HCT116 (cell line): ENCODE measurements around the gene RPL3. TPM values are rescaled to one million over a fixed set of nuclear protein-coding genes. Genes with fewer than 3 reads are reported as not detected.
A peak's percentile ranks its signal among the peaks of the same experiment; 100 is the strongest.

ENCODE experiments used
- ATAC-seq: fragments of 200-7000 bp; cut with Tn5 transposase; 2 replicates; pipeline ENCODE4 v1.9.1; 2020; ENCODE audit warnings: mild to moderate bottlenecking, moderate library complexity
- BruUV-seq: library from RNA; stranded (reverse); fragments of 400-500 nt; replicated peaks from 2 replicates; lab custom pipeline; 2021; lab: Mats Ljungman, UMichigan
- CTCF ChIA-PET: fragments of 300-600 bp; sonication (Branson Sonifier 250); formaldehyde crosslinking; loops from one replicate; lab custom pipeline; 2021; ENCODE audit warnings: antibody characterized with exemption; lab: Charles Lee
- POLR2A ChIA-PET: fragments of 300-600, 350-600 bp; sonication (Branson Sonifier 250); formaldehyde crosslinking; loops from one replicate; lab custom pipeline; 2021; ENCODE audit warnings: antibody characterized with exemption; lab: Charles Lee
- RAD21 ChIA-PET, 2 experiments: fragments of 300-600 bp; sonication (Branson Sonifier 250); formaldehyde crosslinking; loops; one replicate each; lab custom pipeline; 2023; ENCODE audit warnings: low total read pairs in 2 of 2; ENCODE audit not compliant: uncharacterized antibody in 2 of 2, unreplicated experiment in 2 of 2, low non-redundant PET in 1 of 2; lab: Charles Lee
- DNase-seq: peaks from one replicate; pipeline ENCODE4 v3.0.0-alpha.2; 2010; ENCODE audit warnings: low read depth, low spot score
- H2AFZ ChIP-seq: fragments of 200-600 bp; shearing (Covaris generic), sonication (generic); 2 replicates; pipeline ENCODE4 v1.6.1; 2017; ENCODE audit warnings: low read depth, mixed run types, mixed read lengths, antibody characterized with exemption, low read length; ENCODE audit not compliant: poor library complexity, severe bottlenecking
- H3K27ac ChIP-seq: 2 replicates; pipeline ENCODE4 v1.5.1; 2012; ENCODE audit warnings: low read depth, low read length
- H3K27me3 ChIP-seq: fragments of 200-600 bp; sonication (generic); 2 replicates; pipeline ENCODE4 v1.6.1; 2016; ENCODE audit warnings: mixed run types, low read length, mixed read lengths; ENCODE audit not compliant: insufficient read depth
- H3K36me3 ChIP-seq, 2 experiments: fragments of 200-500 bp in 1 of 2; fragments of 200-600 bp in 1 of 2; sonication (Bioruptor generic) in 1 of 2; sonication (generic) in 1 of 2; 2 replicates each; pipeline versions ENCODE4 v1.5.1 to v1.6.1; 2014 to 2016; ENCODE audit warnings: low read length in 2 of 2, inconsistent platforms in 1 of 2, mixed read lengths in 1 of 2, mixed run types in 1 of 2; ENCODE audit not compliant: insufficient read depth in 2 of 2, control insufficient read depth in 1 of 2
- H3K4me1 ChIP-seq, 2 experiments: fragments of 200-600 bp in 1 of 2; sonication (generic) in 1 of 2; 2 replicates each; pipeline versions ENCODE4 v1.5.1 to v1.6.1; 2012 to 2017; ENCODE audit warnings: low read length in 2 of 2, inconsistent platforms in 1 of 2, mild to moderate bottlenecking in 1 of 2, mixed read lengths in 1 of 2, mixed run types in 1 of 2, moderate library complexity in 1 of 2; ENCODE audit not compliant: insufficient read depth in 2 of 2, control insufficient read depth in 1 of 2
- H3K4me2 ChIP-seq: fragments of 200-600 bp; sonication (generic); 2 replicates; pipeline ENCODE4 v1.6.1; 2017; ENCODE audit warnings: mixed run types, low read length, mixed read lengths
- H3K4me3 ChIP-seq, 2 experiments: fragments of 200-600 bp in 1 of 2; sonication (generic) in 1 of 2; replicated peaks in 1 of 2; 2 replicates each; pipeline ENCODE4 v1.5.1; 2011 to 2016; ENCODE audit warnings: low read length in 2 of 2, control low read depth in 1 of 2, low read depth in 1 of 2, mild to moderate bottlenecking in 1 of 2, mixed read lengths in 1 of 2, mixed run types in 1 of 2
- H3K79me2 ChIP-seq: fragments of 200-600 bp; sonication (generic); 2 replicates; pipeline ENCODE4 v1.6.1; 2017; ENCODE audit warnings: mild to moderate bottlenecking, mixed run types, low read length, moderate library complexity, mixed read lengths; ENCODE audit not compliant: insufficient read depth
- H3K9ac ChIP-seq: fragments of 200-600 bp; sonication (generic); 2 replicates; pipeline ENCODE4 v1.6.1; 2016; ENCODE audit warnings: low read length, mixed read lengths
- H3K9me2 ChIP-seq: fragments of 200-600 bp; sonication (generic), shearing (Covaris generic); 2 replicates; pipeline ENCODE4 v1.6.1; 2017; ENCODE audit warnings: mixed run types, mild to moderate bottlenecking, moderate library complexity; ENCODE audit not compliant: insufficient read depth
- H3K9me3 ChIP-seq, 2 experiments: fragments of 200-500 bp in 1 of 2; fragments of 200-600 bp in 1 of 2; sonication (Bioruptor generic) in 1 of 2; sonication (generic) in 1 of 2; 2 replicates each; pipeline ENCODE4 v1.6.1; 2014 to 2017; ENCODE audit warnings: low read length in 2 of 2, mixed read lengths in 2 of 2, inconsistent platforms in 1 of 2, low read depth in 1 of 2, mild to moderate bottlenecking in 1 of 2, mixed run types in 1 of 2, moderate library complexity in 1 of 2; ENCODE audit not compliant: control insufficient read depth in 1 of 2, insufficient read depth in 1 of 2
- H4K20me1 ChIP-seq: fragments of 200-600 bp; sonication (generic), shearing (Covaris generic); 2 replicates; pipeline ENCODE4 v1.6.1; 2017; ENCODE audit warnings: mixed run types, mild to moderate bottlenecking, moderate library complexity; ENCODE audit not compliant: insufficient read depth
- CBX3 ChIP-seq: IDR thresholded peaks from 2 replicates; pipeline ENCODE4 v1.6.1; 2012; ENCODE audit warnings: low read depth
- CEBPB ChIP-seq: IDR thresholded peaks from 2 replicates; pipeline ENCODE4 v1.6.1; 2012; ENCODE audit warnings: low read depth
- CTCF ChIP-seq, 3 experiments: fragments of 200-600 bp in 1 of 3; sonication (generic) in 1 of 3; IDR thresholded peaks in 2 of 3; conservative IDR thresholded peaks in 1 of 3; 2 replicates each; pipeline ENCODE4 v1.5.1; 2012 to 2017; ENCODE audit warnings: low read depth in 2 of 3, low read length in 2 of 3, antibody characterized with exemption in 1 of 3, borderline replicate concordance in 1 of 3, control low read depth in 1 of 3, mild to moderate bottlenecking in 1 of 3, mixed read lengths in 1 of 3, mixed run types in 1 of 3, moderate library complexity in 1 of 3; ENCODE audit not compliant: insufficient read depth in 1 of 3
- MAX ChIP-seq: IDR thresholded peaks from 2 replicates; pipeline ENCODE4 v1.6.1; 2012
- REST ChIP-seq: IDR thresholded peaks from 2 replicates; pipeline ENCODE4 v1.6.1; 2012; ENCODE audit warnings: low read depth
- SP1 ChIP-seq: IDR thresholded peaks from 2 replicates; pipeline ENCODE4 v1.6.1; 2012; ENCODE audit warnings: low read depth
- ZBTB33 ChIP-seq: IDR thresholded peaks from 2 replicates; pipeline ENCODE4 v1.6.1; 2011; ENCODE audit warnings: mild to moderate bottlenecking, low read length, moderate library complexity; ENCODE audit not compliant: insufficient replicate concordance; ENCODE audit errors: extremely low read depth
- intact Hi-C: fragments of 100-400 bp; cut with micrococcal nuclease; formaldehyde crosslinking; loops from 2 replicates; pipeline ENCODE4 v1.10.0; 2022
- total RNA-seq: library from RNA; stranded (reverse); gene quantifications from one replicate; pipeline ENCODE4 v1.2.1, GENCODE V29; 2021; ENCODE audit not compliant: unreplicated experiment

Gene RPL3
- total RNA-seq, 1 experiment from 2014 or later, result 2,966 TPM

- Histone ChIP-seq H4K20me1 (no peaks in the 10 kb centered on the region), H3K27me3 (no peaks in the 10 kb centered on the region), H3K27ac (no peak overlapping the region), H3K79me2 (no peaks in the 10 kb centered on the region), H3K9me3 (no peaks in the 10 kb centered on the region), H3K9ac (no peak overlapping the region), H3K4me3 (no peak overlapping the region), H3K4me2 (peak overlapping the region; percentile 7; the same call in 1 of the 2 replicates), H3K9me2 (no peaks in the 10 kb centered on the region), H2AFZ (no peak overlapping the region), H3K4me1 (peaks cover 38 to 58% of the 10 kb centered on the region in 2 experiments), H3K36me3 (no peaks in the 10 kb centered on the region)
- no peak for DNase-seq
- intact Hi-C loops, result no loop called here
- BruUV-seq, result no TSS peak
- RAD21 ChIA-PET, result interaction anchor here in 1 of 2 experiments (0.6 kb wide), 1 partner anchor 48 kb away, joined by 3 read pairs; no protein-coding TSS in a partner anchor
- ATAC-seq, result no peak
- no peak for TF ChIP-seq CTCF (IDR thresholded peaks at IDR 0.05 in 2 of 3, conservative IDR thresholded peaks at IDR 0.05 in 1 of 3; ENCODE audit: borderline replicate concordance in 1 of 3, insufficient read depth in 1 of 3, low read depth in 2 of 3, low read length in 2 of 3)
- no peak for TF ChIP-seq REST
- no peak for TF ChIP-seq CBX3
- no peak for TF ChIP-seq MAX
- TF ChIP-seq ZBTB33, result no peak
- TF ChIP-seq SP1, result no peak
- no peak for TF ChIP-seq CEBPB
- POLR2A ChIA-PET, result interaction anchor here (0.8 to 2.3 kb wide), 4 partner anchors 12 to 62 kb away, joined by 3 to 8 read pairs (median 6); partner anchors contain the start of gene PDGFB
- CTCF ChIA-PET, result interaction anchor here (1.0 to 1.2 kb wide), 3 partner anchors 9 to 11 kb away, joined by 3 to 6 read pairs (median 3); no protein-coding TSS in a partner anchor
Measured at GRCh38 chr22:39301926-39302325, 17.5 kb downstream of the RPL3 start.
